ENCODE measurements around the gene SEMA3E. TPM values are rescaled to one million over a fixed set of nuclear protein-coding genes. Genes with fewer than 3 reads are reported as not detected.

Gene SEMA3E
- total and polyA plus RNA-seq, 10 of the 15 experiments (the other 5 are each of a cell fraction or from before 2014, with no cell fraction given), result 0.08 to 2.0 (median 0.82) TPM

- no peak overlapping the region for H3K27ac ChIP-seq (ENCODE audit: control insufficient read depth, insufficient read depth)
- H3K4me1 ChIP-seq (ENCODE audit: control insufficient read depth, insufficient read depth, low read length), result no peaks in the 10 kb centered on the region
- no peak for DNase-seq (ENCODE audit: low read depth, low spot score)
- no peak overlapping the region for H2AFZ ChIP-seq (ENCODE audit: control insufficient read depth, low read depth, low read length)
- SMC1A ChIA-PET (ENCODE audit: uncharacterized antibody, unreplicated experiment), result interaction anchor here (1.0 kb wide), 1 partner anchor 10 kb away, joined by 3 read pairs; no protein-coding TSS in a partner anchor
- H3K79me2 ChIP-seq (ENCODE audit: control insufficient read depth, insufficient read depth, low read length), result no peaks in the 10 kb centered on the region
- RAD21 ChIA-PET (ENCODE audit: unreplicated experiment), result no interaction called here
- POLR2A ChIA-PET, result no interaction called here
- WGBS (ENCODE audit: insufficient coverage, insufficient replicate concordance, low lambda C conversion rate, missing lambda C conversion rate), result 48% methylated on average over 3 of the region's 3 CpGs
- in situ Hi-C loops (cut with MboI) (no loop called here), intact Hi-C loops (cut with micrococcal nuclease; ENCODE audit: unreplicated experiment) (no loop called here)
- CTCF ChIA-PET, result no interaction called here
- no peak overlapping the region for H3K4me2 ChIP-seq (ENCODE audit: control insufficient read depth, insufficient read depth)
- FAIRE-seq, result no peak
- H3K4me3 ChIP-seq, result no peak overlapping the region
- H3K9me3 ChIP-seq (replicated peaks; ENCODE audit: control insufficient read depth, insufficient read depth, low read length), result no peaks in the 10 kb centered on the region
- no peaks in the 10 kb centered on the region for H3K36me3 ChIP-seq (ENCODE audit: control insufficient read depth in 2 of 2, insufficient read depth in 2 of 2, low read length in 1 of 2)
- no peak for ATAC-seq
- BruUV-seq (replicated peaks), result no TSS peak
- no peak overlapping the region for H3K9ac ChIP-seq (ENCODE audit: control insufficient read depth, insufficient read depth, low read length)
- no peaks in the 10 kb centered on the region for H3K27me3 ChIP-seq (replicated peaks in 1 of 2; ENCODE audit: control insufficient read depth in 2 of 2, insufficient read depth in 2 of 2, low read length in 1 of 2)
- no peaks in the 10 kb centered on the region for H4K20me1 ChIP-seq (ENCODE audit: control insufficient read depth, insufficient read depth)
- TF ChIP-seq REST (IDR thresholded peaks at IDR 0.05; ENCODE audit: low read depth, low read length) (peak; percentile 61; the same call in 1 of the 2 replicates), PAX8 (IDR thresholded peaks at IDR 0.05) (no peak)
Observed at GRCh38 chr7:83614112-83614511, 34.8 kb downstream of the SEMA3E start.

- BruUV-seq (replicated peaks), result no TSS peak
- Histone ChIP-seq H3K27me3 (replicated peaks in 1 of 2; ENCODE audit: control insufficient read depth in 2 of 2, insufficient read depth in 2 of 2, low read length in 1 of 2) (no peaks in the 10 kb centered on the region), H3K79me2 (ENCODE audit: control insufficient read depth, insufficient read depth, low read length) (no peaks in the 10 kb centered on the region), H3K9ac (ENCODE audit: control insufficient read depth, insufficient read depth, low read length) (no peak overlapping the region), H4K20me1 (ENCODE audit: control insufficient read depth, insufficient read depth) (no peaks in the 10 kb centered on the region), H2AFZ (ENCODE audit: control insufficient read depth, low read depth, low read length) (no peak overlapping the region), H3K36me3 (ENCODE audit: control insufficient read depth in 2 of 2, insufficient read depth in 2 of 2, low read length in 1 of 2) (no peaks in the 10 kb centered on the region), H3K4me1 (ENCODE audit: control insufficient read depth, insufficient read depth, low read length) (no peaks in the 10 kb centered on the region), H3K4me3 (no peak overlapping the region), H3K9me3 (replicated peaks; ENCODE audit: control insufficient read depth, insufficient read depth, low read length) (no peaks in the 10 kb centered on the region), H3K27ac (ENCODE audit: control insufficient read depth, insufficient read depth) (no peak overlapping the region), H3K4me2 (ENCODE audit: control insufficient read depth, insufficient read depth) (no peak overlapping the region)
- ChIA-PET RAD21 (ENCODE audit: unreplicated experiment) (no interaction called here), SMC1A (ENCODE audit: uncharacterized antibody, unreplicated experiment) (no interaction called here), POLR2A (no interaction called here), CTCF (no interaction called here)
- ATAC-seq, result peak; percentile 71
- DNase-seq (ENCODE audit: low read depth, low spot score), result no peak
- in situ Hi-C loops (cut with MboI), result no loop called here
- intact Hi-C loops (cut with micrococcal nuclease; ENCODE audit: unreplicated experiment), result no loop called here
- FAIRE-seq, result peak; percentile 44
- TF ChIP-seq ZBED1 (IDR thresholded peaks at IDR 0.05; ENCODE audit: borderline replicate concordance), result no peak
- peak; percentile 55; the same call in 1 of the 2 replicates for TF ChIP-seq NFIC (IDR thresholded peaks at IDR 0.05; ENCODE audit: low read depth, low read length)
- TF ChIP-seq MEF2B (IDR thresholded peaks at IDR 0.05; ENCODE audit: partially characterized antibody, poor library complexity, severe bottlenecking), result peak; percentile 50
- 0 out of 2 replicates have a peak, but pooled peaks have one; percentile 38 for TF ChIP-seq BCL11A (IDR thresholded peaks at IDR 0.05; ENCODE audit: low read depth, low read length)
- peak; percentile 90 for TF ChIP-seq RUNX3 (IDR thresholded peaks at IDR 0.05; ENCODE audit: low read length)
- TF ChIP-seq SPI1 (IDR thresholded peaks at IDR 0.05; ENCODE audit: borderline replicate concordance, insufficient read depth, low read depth, low read length), result no peak
- no peak for TF ChIP-seq EZH2 (IDR thresholded peaks at IDR 0.05; ENCODE audit: borderline replicate concordance, control insufficient read depth, low read depth, low read length)
- TF ChIP-seq HCFC1 (IDR thresholded peaks at IDR 0.05; ENCODE audit: low read length), result no peak
- peak; percentile 47; the same call in 1 of the 2 replicates for TF ChIP-seq MTA2 (IDR thresholded peaks at IDR 0.05; ENCODE audit: low read depth)
- TF ChIP-seq IKZF2 (IDR thresholded peaks at IDR 0.05), result peak; percentile 43 to 50; a peak in 3 of 4 replicates
- TF ChIP-seq MEF2A (IDR thresholded peaks at IDR 0.05; ENCODE audit: insufficient read depth, low read depth, low read length), result peak; percentile 88
- TF ChIP-seq JUNB (IDR thresholded peaks at IDR 0.05), result peak; percentile 70
- no peak for TF ChIP-seq ZNF274 (IDR thresholded peaks at IDR 0.05; ENCODE audit: insufficient read depth, insufficient read length)
- TF ChIP-seq KAT2A (conservative IDR thresholded peaks at IDR 0.05; ENCODE audit: control insufficient read depth, low read depth, low read length), result no peak
Observed at GRCh38 chr7:83613232-83613631, 35.7 kb downstream of the SEMA3E start.

All from GM12878 (cell line).